Adrenal gland (tissue), 5 donors: Measurements from ENCODE around the gene ADAM17.
"Not testable (repeated sequence)": the region's sequence is repeated elsewhere in the genome, so short reads cannot be mapped to it uniquely, and the experiment has no call there.

Source experiments
- CTCF ChIP-seq, 6 experiments: fragments of 450-650 bp in 4 of 6; fragments of 200-600 bp in 2 of 6; sonication (generic) in 1 of 6; IDR thresholded peaks; 1 replicate in 5 of 6; 2 replicates in 1 of 6; pipeline versions ENCODE4 v1.5.1 to v1.8.0; 2016 to 2021; ENCODE audit warnings: antibody characterized with exemption in 6 of 6, mild to moderate bottlenecking in 2 of 6, moderate library complexity in 1 of 6
- POLR2A ChIP-seq, 2 donors: fragments of 450-650 bp; IDR thresholded peaks; one replicate each; pipeline ENCODE4 v1.6.1; 2017; ENCODE audit warnings: antibody characterized with exemption in 2 of 2, mild to moderate bottlenecking in 2 of 2, moderate library complexity in 1 of 2
- donor health status: DM: no; HTN: no; CAD: no.

- not testable (repeated sequence) for TF ChIP-seq POLR2A, CTCF (IDR thresholded peaks at IDR 0.05)
These were observed 29.3 kb upstream of the ADAM17 start for GRCh38 chr2:9584902-9585301.
